Endodermal cell (in vitro differentiated cells): ENCODE results near the gene LYPD5. TPM values are rescaled to one million over a fixed set of nuclear protein-coding genes. Genes with fewer than 3 reads are reported as not detected.

Experiments used
- DNase-seq: peaks from one replicate; pipeline ENCODE4 v3.0.0-alpha.2; 2017
- H3K27ac ChIP-seq: 2 replicates; pipeline ENCODE4 v1.5.1; 2013; ENCODE audit warnings: mild to moderate bottlenecking, low read depth, low read length, moderate library complexity
- H3K27me3 ChIP-seq: 2 replicates; pipeline ENCODE4 v1.6.1; 2013; ENCODE audit warnings: mild to moderate bottlenecking, low read length, moderate library complexity; ENCODE audit not compliant: insufficient read depth, control insufficient read depth, poor library complexity, severe bottlenecking
- H3K36me3 ChIP-seq: 2 replicates; pipeline ENCODE4 v1.7.0; 2013; ENCODE audit warnings: mild to moderate bottlenecking, low read length, moderate library complexity; ENCODE audit not compliant: control insufficient read depth, insufficient read depth
- H3K4me1 ChIP-seq: one replicate; pipeline ENCODE4 v1.7.0; 2013; ENCODE audit warnings: low read length; ENCODE audit not compliant: control insufficient read depth, insufficient read depth
- H3K4me3 ChIP-seq: 2 replicates; pipeline ENCODE4 v1.5.1; 2013; ENCODE audit warnings: mild to moderate bottlenecking, low read length, moderate library complexity
- H3K9ac ChIP-seq: 2 replicates; pipeline ENCODE4 v1.6.1; 2013; ENCODE audit warnings: mild to moderate bottlenecking, low read length, moderate library complexity; ENCODE audit not compliant: poor library complexity, severe bottlenecking; ENCODE audit errors: extremely low read depth
- H3K9me3 ChIP-seq: 2 replicates; pipeline ENCODE4 v1.6.1; 2013; ENCODE audit warnings: mild to moderate bottlenecking, low read length, moderate library complexity; ENCODE audit not compliant: control insufficient read depth
- H3K27ac Mint-ChIP-seq: 2 replicates; pipeline ENCODE4 v1.8.0; 2020; ENCODE audit warnings: mixed read lengths
- H3K27me3 Mint-ChIP-seq: 2 replicates; pipeline ENCODE4 v1.8.0; 2021; ENCODE audit warnings: mild to moderate bottlenecking, mixed read lengths; ENCODE audit not compliant: insufficient read depth
- H3K36me3 Mint-ChIP-seq: 2 replicates; pipeline ENCODE4 v1.8.0; 2020; ENCODE audit warnings: low read depth, mixed read lengths
- H3K4me1 Mint-ChIP-seq: 2 replicates; pipeline ENCODE4 v1.8.0; 2020; ENCODE audit warnings: mixed read lengths
- H3K4me3 Mint-ChIP-seq: 2 replicates; pipeline ENCODE4 v1.8.0; 2020; ENCODE audit warnings: mild to moderate bottlenecking, moderate library complexity, mixed read lengths
- H3K9me3 Mint-ChIP-seq: 2 replicates; pipeline ENCODE4 v1.8.0; 2020; ENCODE audit warnings: mild to moderate bottlenecking, mixed read lengths
- CTCF ChIP-seq: fragments of 200-600 bp; sonication (generic); conservative IDR thresholded peaks from 2 replicates; pipeline ENCODE4 v1.5.0; 2021; ENCODE audit warnings: antibody characterized with exemption, mild to moderate bottlenecking
- WGBS, 2 experiments: methylation state at CpG; one replicate each; pipeline versions ENCODE4 v1.1.5 to v1.1.7; 2013; ENCODE audit warnings: missing lambda C conversion rate in 2 of 2, mixed read lengths in 1 of 2; ENCODE audit not compliant: insufficient coverage in 1 of 2, insufficient read length in 1 of 2; 5-methylcytosine and 5-hydroxymethylcytosine counted together
- total RNA-seq, 2 donors: library from RNA; stranded (reverse); fragmentation: NEBNext Ultra II Directional in 1 of 2; extraction: Animal tissue kit (Norgen Biotek cat#: 25700) in 1 of 2; gene quantifications; 2 replicates in 1 of 2; 3 replicates in 1 of 2; pipeline ENCODE4 v1.2.1, GENCODE V29; 2021

LYPD5 gene
- total RNA-seq, 2 donors from 2014 or later: 0.11 TPM; not detected in 1

- Histone ChIP-seq H3K36me3 (no peaks in the 10 kb centered on the region), H3K4me3 (no peak overlapping the region), H3K27ac (no peak overlapping the region), H3K27me3 (no peaks in the 10 kb centered on the region), H3K9ac (no peak overlapping the region), H3K9me3 (no peaks in the 10 kb centered on the region), H3K4me1 (no peaks in the 10 kb centered on the region)
- Mint-ChIP-seq H3K4me1 (no peaks in the 10 kb centered on the region), H3K36me3 (no peaks in the 10 kb centered on the region), H3K4me3 (no peak overlapping the region), H3K27me3 (peaks cover 27% of the 10 kb centered on the region), H3K27ac (no peak overlapping the region), H3K9me3 (no peaks in the 10 kb centered on the region)
- DNase-seq: no peak
- no peak for TF ChIP-seq CTCF
- WGBS, 2 experiments: 30 to 48% methylated on average over 1 of the region's 1 CpG
These were observed 15.6 kb downstream of the LYPD5 start for GRCh38 chr19:43786665-43787064.

- peak; percentile 88 for DNase-seq
- no peaks in the 10 kb centered on the region for H3K4me1 Mint-ChIP-seq
- TF ChIP-seq CTCF: peak; percentile 95
- Histone ChIP-seq H3K27me3 (no peaks in the 10 kb centered on the region), H3K9ac (no peak overlapping the region), H3K9me3 (no peaks in the 10 kb centered on the region), H3K4me3 (no peak overlapping the region), H3K27ac (no peak overlapping the region), H3K36me3 (no peaks in the 10 kb centered on the region), H3K4me1 (no peaks in the 10 kb centered on the region)
- peaks cover 27% of the 10 kb centered on the region for H3K27me3 Mint-ChIP-seq
- H3K36me3 Mint-ChIP-seq: no peaks in the 10 kb centered on the region
- no peak overlapping the region for H3K4me3 Mint-ChIP-seq
- H3K27ac Mint-ChIP-seq: no peak overlapping the region
- no peaks in the 10 kb centered on the region for H3K9me3 Mint-ChIP-seq
- 36 to 37% methylated on average over 9 to 10 of the region's 10 CpGs for WGBS, 2 experiments
These were observed 17.1 kb downstream of the LYPD5 start for GRCh38 chr19:43784981-43785808.

GRCh38 chr19:43784241-43784980, 17.8 kb downstream of the LYPD5 start:
- Mint-ChIP-seq H3K9me3 (no peaks in the 10 kb centered on the region), H3K4me3 (no peak overlapping the region), H3K27ac (no peak overlapping the region), H3K36me3 (no peaks in the 10 kb centered on the region), H3K27me3 (peaks cover 29% of the 10 kb centered on the region), H3K4me1 (peaks cover 4% of the 10 kb centered on the region)
- 75% methylated on average over 3 to 4 of the region's 4 CpGs for WGBS, 2 experiments
- no peaks in the 10 kb centered on the region for H3K4me1 ChIP-seq
- no peak for TF ChIP-seq CTCF
- H3K36me3 ChIP-seq: no peaks in the 10 kb centered on the region
- H3K9me3 ChIP-seq: no peaks in the 10 kb centered on the region
- no peak overlapping the region for H3K27ac ChIP-seq
- H3K27me3 ChIP-seq: no peaks in the 10 kb centered on the region
- H3K4me3 ChIP-seq: no peak overlapping the region
- peak; percentile 71 for DNase-seq
- no peak overlapping the region for H3K9ac ChIP-seq
